IMR-90 (cell line): Measurements from ENCODE around the gene OR8B2. TPM values are rescaled to one million over a fixed set of nuclear protein-coding genes. Genes with fewer than 3 reads are reported as not detected.

Experiments used
- ATAC-seq: fragments of 200-7000 bp; cut with Tn5 transposase; 2 replicates; pipeline ENCODE4 v1.9.1; 2020; ENCODE audit warnings: low read depth, mild to moderate bottlenecking, moderate library complexity
- BruUV-seq: library from RNA; stranded (reverse); fragments of 400-500 nt; replicated peaks from 2 replicates; lab custom pipeline; 2021; lab: Mats Ljungman, UMichigan
- CTCF ChIA-PET: fragments of 300-600 bp; formaldehyde crosslinking; extraction: SDS; loops from one replicate; lab custom pipeline; 2021; ENCODE audit warnings: antibody characterized with exemption; lab: Yijun Ruan, JAX
- POLR2A ChIA-PET: fragments of 300-600 bp; sonication (Branson Sonifier 250); formaldehyde crosslinking; loops from one replicate; lab custom pipeline; 2022; ENCODE audit warnings: antibody characterized with exemption; ENCODE audit not compliant: unreplicated experiment; lab: Charles Lee
- DNase-seq: peaks from one replicate; pipeline ENCODE4 v3.0.0; 2013
- H2AFZ ChIP-seq: replicated peaks from 2 replicates; pipeline ENCODE3; 2013; ENCODE audit warnings: low read length, mild to moderate bottlenecking; ENCODE audit not compliant: poor library complexity
- H2AK5ac ChIP-seq: 2 replicates; pipeline ENCODE4 v1.6.1; 2013; ENCODE audit warnings: low read depth, low read length, inconsistent platforms
- H2AK9ac ChIP-seq: replicated peaks from 2 replicates; pipeline ENCODE3; 2013; ENCODE audit warnings: mild to moderate bottlenecking, low read depth, low read length, moderate library complexity; ENCODE audit not compliant: poor library complexity
- H2BK120ac ChIP-seq: 2 replicates; pipeline ENCODE4 v1.6.1; 2013; ENCODE audit warnings: low read depth, low read length, inconsistent platforms
- H2BK15ac ChIP-seq: 3 replicates; pipeline ENCODE4 v1.6.1; 2013; ENCODE audit warnings: low read depth, low read length, inconsistent platforms
- H2BK20ac ChIP-seq: 2 replicates; pipeline ENCODE4 v1.6.1; 2013; ENCODE audit warnings: low read depth, mild to moderate bottlenecking, inconsistent platforms, low read length, moderate library complexity
- H2BK5ac ChIP-seq: 2 replicates; pipeline ENCODE4 v1.6.1; 2013; ENCODE audit warnings: mild to moderate bottlenecking, low read depth, low read length, inconsistent platforms; ENCODE audit not compliant: poor library complexity, severe bottlenecking
- H3K14ac ChIP-seq: replicated peaks from 2 replicates; pipeline ENCODE4 v1.6.1; 2013; ENCODE audit warnings: low read depth, low read length, inconsistent platforms
- H3K18ac ChIP-seq: 2 replicates; pipeline ENCODE4 v1.6.1; 2013; ENCODE audit warnings: low read depth, low read length, control low read depth
- H3K23ac ChIP-seq: 2 replicates; pipeline ENCODE4 v1.6.1; 2013; ENCODE audit warnings: low read depth, low read length, inconsistent platforms
- H3K27ac ChIP-seq: 2 replicates; pipeline ENCODE4 v1.5.1; 2013; ENCODE audit warnings: mild to moderate bottlenecking, control low read depth, low read length; ENCODE audit not compliant: insufficient read depth
- H3K27me3 ChIP-seq: 2 replicates; pipeline ENCODE4 v1.6.1; 2013; ENCODE audit warnings: low read length; ENCODE audit not compliant: control insufficient read depth, insufficient read depth
- H3K36me3 ChIP-seq: 2 replicates; pipeline ENCODE4 v1.6.1; 2013; ENCODE audit warnings: low read length, mixed read lengths; ENCODE audit not compliant: control insufficient read depth, insufficient read depth
- H3K4ac ChIP-seq: 2 replicates; pipeline ENCODE4 v1.6.1; 2013; ENCODE audit warnings: low read depth, low read length, inconsistent platforms
- H3K4me1 ChIP-seq: 2 replicates; pipeline ENCODE4 v1.6.1; 2013; ENCODE audit warnings: low read length, mixed read lengths; ENCODE audit not compliant: control insufficient read depth, insufficient read depth
- H3K4me2 ChIP-seq: 2 replicates; pipeline ENCODE4 v1.6.1; 2013; ENCODE audit warnings: low read depth, mild to moderate bottlenecking, control low read depth, low read length, moderate library complexity
- H3K4me3 ChIP-seq: 2 replicates; pipeline ENCODE4 v1.5.1; 2013; ENCODE audit warnings: low read depth, mild to moderate bottlenecking, control low read depth, low read length, moderate library complexity; ENCODE audit not compliant: insufficient read depth
- H3K56ac ChIP-seq: 2 replicates; pipeline ENCODE4 v1.6.1; 2013; ENCODE audit warnings: low read length, inconsistent platforms; ENCODE audit not compliant: insufficient read depth; ENCODE audit errors: extremely low read depth
- H3K79me1 ChIP-seq, 2 experiments: 2 replicates each; pipeline ENCODE4 v1.6.1; 2013; ENCODE audit warnings: low read length in 2 of 2, inconsistent platforms in 1 of 2, low read depth in 1 of 2
- H3K9ac ChIP-seq: 2 replicates; pipeline ENCODE4 v1.6.1; 2013; ENCODE audit warnings: low read depth, low read length, control low read depth
- H3K9me1 ChIP-seq: 2 replicates; pipeline ENCODE4 v1.6.1; 2013; ENCODE audit warnings: low read length, inconsistent platforms; ENCODE audit not compliant: insufficient read depth
- H3K9me3 ChIP-seq: 2 replicates; pipeline ENCODE4 v1.6.1; 2013; ENCODE audit warnings: low read length; ENCODE audit not compliant: control insufficient read depth, insufficient read depth
- H4K20me1 ChIP-seq: 2 replicates; pipeline ENCODE4 v1.6.1; 2013; ENCODE audit warnings: low read length, inconsistent platforms; ENCODE audit not compliant: insufficient read depth
- H4K5ac ChIP-seq: 2 replicates; pipeline ENCODE4 v1.6.1; 2013; ENCODE audit warnings: mild to moderate bottlenecking, low read depth, low read length, control low read depth
- H4K8ac ChIP-seq, 2 experiments: 2 replicates each; pipeline ENCODE4 v1.6.1; 2013; ENCODE audit warnings: low read depth in 2 of 2, low read length in 2 of 2, control low read depth in 1 of 2, inconsistent platforms in 1 of 2
- H4K91ac ChIP-seq: 2 replicates; pipeline ENCODE4 v1.6.1; 2013; ENCODE audit warnings: low read depth, low read length, inconsistent platforms; ENCODE audit not compliant: insufficient read depth
- FOS ChIP-seq: fragments of 150-350 bp; IDR thresholded peaks from 2 replicates; pipeline ENCODE4 v1.6.1; 2016; ENCODE audit warnings: low read depth, low read length
- NFE2L2 ChIP-seq: fragments of 150-350 bp; IDR thresholded peaks from 2 replicates; pipeline ENCODE4 v1.6.1; 2016; ENCODE audit warnings: low read depth, mild to moderate bottlenecking, low read length
- RAD21 ChIP-seq: IDR thresholded peaks from 2 replicates; pipeline ENCODE4 v1.6.1; 2012; ENCODE audit warnings: low read length, improper control_type of control experiment
- RFX5 ChIP-seq: IDR thresholded peaks from 2 replicates; pipeline ENCODE4 v1.8.0; 2012; ENCODE audit warnings: low read depth, mild to moderate bottlenecking, low read length, moderate library complexity
- USF2 ChIP-seq: fragments of 150-350 bp; IDR thresholded peaks from 2 replicates; pipeline ENCODE4 v1.6.1; 2017; ENCODE audit warnings: mild to moderate bottlenecking, antibody characterized with exemption, low read length, low read depth
- WGBS, 2 experiments: methylation state at CpG; one replicate each; pipeline versions ENCODE4 v1.1.5 to v1.1.7; 2013; ENCODE audit warnings: missing lambda C conversion rate in 2 of 2; ENCODE audit not compliant: insufficient read length in 1 of 2; ENCODE audit errors: extremely low coverage in 2 of 2; 5-methylcytosine and 5-hydroxymethylcytosine counted together
- dilution Hi-C: fragments of 300-500 bp; cut with HindIII; formaldehyde crosslinking; loops from one replicate; pipeline ENCODE4 v1.14.3; 2018; ENCODE audit warnings: low sequenced_read_pairs; ENCODE audit not compliant: unreplicated experiment
- in situ Hi-C: fragments of 300-500 bp; cut with MboI; formaldehyde crosslinking; loops from 3 replicates; pipeline ENCODE4 v1.14.3; 2019; ENCODE audit warnings: low sequenced_read_pairs, inconsistent platforms, mixed read lengths
- intact Hi-C: fragments of 100-400 bp; cut with micrococcal nuclease; formaldehyde crosslinking; loops from 2 replicates; pipeline ENCODE4 v1.10.0; 2022
- polyA plus RNA-seq, 3 experiments: library from polyadenylated mRNA; depleted of rRNA; stranded (reverse); fragments of >200 nt; gene quantifications; 2 replicates each; pipeline ENCODE4 v1.2.3, GENCODE V29; 2012; ENCODE audit warnings: low replicate concordance in 1 of 3
- total RNA-seq: library from RNA; depleted of rRNA; stranded (reverse); fragments of >200 nt; gene quantifications from 2 replicates; pipeline ENCODE4 v1.2.3, GENCODE V29; 2012
- TF ChIP-seq, protein P1 (sequence below): conservative IDR thresholded peaks from 2 replicates; pipeline ENCODE4 v1.5.1; 2012; ENCODE audit warnings: mild to moderate bottlenecking, low read depth, low read length, improper control_type of control experiment

OR8B2 gene
- total and polyA plus RNA-seq, 2 of the 4 experiments (the other 2 are of a cell fraction), result not detected

- Histone ChIP-seq H2AK9ac (no peak overlapping the region), H3K27me3 (no peaks in the 10 kb centered on the region), H2AK5ac (no peak overlapping the region), H3K9me3 (no peaks in the 10 kb centered on the region), H2AFZ (no peak overlapping the region), H3K18ac (no peak overlapping the region), H3K9me1 (no peaks in the 10 kb centered on the region), H2BK120ac (no peak overlapping the region), H3K23ac (no peak overlapping the region), H3K56ac (no peak overlapping the region), H3K27ac (no peak overlapping the region), H2BK15ac (no peak overlapping the region), H3K79me1 (no peaks in the 10 kb centered on the region), H3K4me3 (no peak overlapping the region), H4K5ac (no peak overlapping the region), H2BK5ac (no peak overlapping the region), H4K20me1 (no peaks in the 10 kb centered on the region), H4K8ac (no peak overlapping the region), H4K91ac (no peak overlapping the region), H3K4me2 (no peak overlapping the region), H2BK20ac (no peak overlapping the region), H3K14ac (no peak overlapping the region), H3K4ac (no peak overlapping the region), H3K36me3 (no peaks in the 10 kb centered on the region), H3K4me1 (no peaks in the 10 kb centered on the region), H3K9ac (no peak overlapping the region)
- dilution Hi-C loops (no loop called here), in situ Hi-C loops (no loop called here), intact Hi-C loops (no loop called here)
- no CpG with 5 or more reads among the region's 3 CpGs for WGBS, 2 experiments
- no peak for TF ChIP-seq USF2
- no peak for TF ChIP-seq RFX5
- TF ChIP-seq FOS, result no peak
- TF ChIP-seq RAD21, result no peak
- no peak for TF ChIP-seq NFE2L2
- TF ChIP-seq, protein P1, sequence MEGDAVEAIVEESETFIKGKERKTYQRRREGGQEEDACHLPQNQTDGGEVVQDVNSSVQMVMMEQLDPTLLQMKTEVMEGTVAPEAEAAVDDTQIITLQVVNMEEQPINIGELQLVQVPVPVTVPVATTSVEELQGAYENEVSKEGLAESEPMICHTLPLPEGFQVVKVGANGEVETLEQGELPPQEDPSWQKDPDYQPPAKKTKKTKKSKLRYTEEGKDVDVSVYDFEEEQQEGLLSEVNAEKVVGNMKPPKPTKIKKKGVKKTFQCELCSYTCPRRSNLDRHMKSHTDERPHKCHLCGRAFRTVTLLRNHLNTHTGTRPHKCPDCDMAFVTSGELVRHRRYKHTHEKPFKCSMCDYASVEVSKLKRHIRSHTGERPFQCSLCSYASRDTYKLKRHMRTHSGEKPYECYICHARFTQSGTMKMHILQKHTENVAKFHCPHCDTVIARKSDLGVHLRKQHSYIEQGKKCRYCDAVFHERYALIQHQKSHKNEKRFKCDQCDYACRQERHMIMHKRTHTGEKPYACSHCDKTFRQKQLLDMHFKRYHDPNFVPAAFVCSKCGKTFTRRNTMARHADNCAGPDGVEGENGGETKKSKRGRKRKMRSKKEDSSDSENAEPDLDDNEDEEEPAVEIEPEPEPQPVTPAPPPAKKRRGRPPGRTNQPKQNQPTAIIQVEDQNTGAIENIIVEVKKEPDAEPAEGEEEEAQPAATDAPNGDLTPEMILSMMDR, result no peak
- no TSS peak for BruUV-seq
- ChIA-PET CTCF (no interaction called here), POLR2A (no interaction called here)
- ATAC-seq (no peak), DNase-seq (no peak)
Measured at GRCh38 chr11:124346311-124346955, 37.9 kb downstream of the OR8B2 start.
